GM12878 (cell line): ENCODE measurements around the gene TOP1. TPM values are rescaled to one million over a fixed set of nuclear protein-coding genes. Genes with fewer than 3 reads are reported as not detected.

Experiments
- ATAC-seq: fragments of 200-7000 bp; cut with Tn5 transposase; 3 replicates; pipeline ENCODE4 v1.9.1; 2020; ENCODE audit warnings: mild to moderate bottlenecking, moderate library complexity
- BruUV-seq: library from RNA; stranded (reverse); fragments of 400-500 nt; replicated peaks from 2 replicates; lab custom pipeline; 2021; lab: Mats Ljungman, UMichigan
- CTCF ChIA-PET: fragments of 300-600 bp; sonication (Branson Sonifier 250); formaldehyde crosslinking; extraction: SDS; loops from one replicate; lab custom pipeline; 2021; ENCODE audit warnings: inconsistent platforms; lab: Yijun Ruan, JAX
- POLR2A ChIA-PET: fragments of 350-600 bp; formaldehyde crosslinking; extraction: SDS; loops from one replicate; lab custom pipeline; 2021; ENCODE audit warnings: inconsistent platforms; lab: Charles Lee
- RAD21 ChIA-PET: fragments of 300-600 bp; sonication (Branson Sonifier 250); formaldehyde crosslinking; loops from one replicate; lab custom pipeline; 2023; ENCODE audit warnings: antibody characterized with exemption; ENCODE audit not compliant: unreplicated experiment; lab: Charles Lee
- SMC1A ChIA-PET: fragments of 300-600 bp; sonication (Branson Sonifier 250); formaldehyde crosslinking; loops from one replicate; lab custom pipeline; 2023; ENCODE audit not compliant: unreplicated experiment, uncharacterized antibody; lab: Charles Lee
- DNase-seq: peaks from one replicate; pipeline ENCODE4 v3.0.0-alpha.2; 2011; ENCODE audit warnings: low read depth, low spot score
- FAIRE-seq: peaks from 3 replicates; lab custom pipeline; 2011; peaks lifted over from hg19 to GRCh38; lab: Jason Lieb, UNC
- H2AFZ ChIP-seq: 2 replicates; pipeline ENCODE4 v1.6.0; 2011; ENCODE audit warnings: low read depth, low read length, control low read depth; ENCODE audit not compliant: control insufficient read depth
- H3K27ac ChIP-seq: 2 replicates; pipeline ENCODE4 v1.5.1; 2011; ENCODE audit warnings: control low read depth; ENCODE audit not compliant: control insufficient read depth, insufficient read depth
- H3K27me3 ChIP-seq, 2 experiments: replicated peaks in 1 of 2; 2 replicates each; pipeline versions ENCODE4 v1.6.0 to v1.6.1; 2011; ENCODE audit warnings: low read length in 1 of 2; ENCODE audit not compliant: control insufficient read depth in 2 of 2, insufficient read depth in 2 of 2
- H3K36me3 ChIP-seq, 2 experiments: 2 replicates each; pipeline ENCODE4 v1.5.1; 2011; ENCODE audit warnings: low read length in 1 of 2; ENCODE audit not compliant: control insufficient read depth in 2 of 2, insufficient read depth in 2 of 2
- H3K4me1 ChIP-seq: 2 replicates; pipeline ENCODE4 v1.6.1; 2011; ENCODE audit warnings: mild to moderate bottlenecking, low read length, moderate library complexity, mixed read lengths; ENCODE audit not compliant: control insufficient read depth, insufficient read depth
- H3K4me2 ChIP-seq: 2 replicates; pipeline ENCODE4 v1.6.0; 2011; ENCODE audit warnings: control low read depth; ENCODE audit not compliant: control insufficient read depth, insufficient read depth
- H3K4me3 ChIP-seq: fragments of 200-600 bp; sonication (generic); 2 replicates; pipeline ENCODE4 v1.5.1; 2016
- H3K79me2 ChIP-seq: 2 replicates; pipeline ENCODE4 v1.6.0; 2011; ENCODE audit warnings: low read length; ENCODE audit not compliant: control insufficient read depth, insufficient read depth
- H3K9ac ChIP-seq: 2 replicates; pipeline ENCODE4 v1.8.0; 2011; ENCODE audit warnings: low read length, control low read depth, mixed read lengths; ENCODE audit not compliant: control insufficient read depth, insufficient read depth
- H3K9me3 ChIP-seq: replicated peaks from 3 replicates; pipeline ENCODE4 v1.5.1; 2011; ENCODE audit warnings: mild to moderate bottlenecking, low read length; ENCODE audit not compliant: control insufficient read depth, insufficient read depth
- H4K20me1 ChIP-seq: 2 replicates; pipeline ENCODE4 v1.6.0; 2011; ENCODE audit not compliant: control insufficient read depth, insufficient read depth
- CEBPB ChIP-seq, 2 experiments: fragments of 150-350 bp in 1 of 2; IDR thresholded peaks; 2 replicates each; pipeline ENCODE4 v1.6.1; 2012 to 2014; ENCODE audit warnings: low read depth in 2 of 2, low read length in 2 of 2, borderline replicate concordance in 1 of 2, inconsistent platforms in 1 of 2
- HDGF ChIP-seq: fragments of 450-650 bp; IDR thresholded peaks from 2 replicates; pipeline ENCODE4 v1.6.1; 2016; ENCODE audit warnings: antibody characterized with exemption
- RFX5 ChIP-seq: IDR thresholded peaks from 2 replicates; pipeline ENCODE4 v1.6.1; 2011; ENCODE audit warnings: low read depth, low read length, improper control_type of control experiment
- SREBF1 ChIP-seq: IDR thresholded peaks from 2 replicates; pipeline ENCODE4 v1.6.1; 2012; ENCODE audit warnings: mild to moderate bottlenecking, low read length
- ZBED1 ChIP-seq: IDR thresholded peaks from 2 replicates; pipeline ENCODE4 v1.6.1; 2016; ENCODE audit warnings: borderline replicate concordance
- WGBS: methylation state at CpG from one replicate; pipeline ENCODE4 v1.1.6; 2016; ENCODE audit warnings: low lambda C conversion rate; ENCODE audit not compliant: insufficient replicate concordance, insufficient coverage; ENCODE audit errors: missing lambda C conversion rate; 5-methylcytosine and 5-hydroxymethylcytosine counted together
- in situ Hi-C: fragments of 300-500 bp; cut with MboI; formaldehyde crosslinking; loops from 9 replicates; pipeline ENCODE4 v1.14.3; 2018; ENCODE audit warnings: mixed read lengths
- intact Hi-C: fragments of 100-400 bp; cut with micrococcal nuclease; formaldehyde crosslinking; loops from one replicate; pipeline ENCODE4 v1.14.2; 2022; ENCODE audit not compliant: unreplicated experiment
- polyA plus RNA-seq, 11 experiments: library from polyadenylated mRNA; depleted of rRNA in 4 of 11; unstranded in 6 of 11; stranded (reverse) in 5 of 11; fragments of >200 nt; fragmentation: Nextera tagmentation in 4 of 11; fragmentation: Illumina TruSeq in 1 of 11; extraction: Ambion mirVana in 4 of 11; extraction: Trizol in 1 of 11; gene quantifications; 1 replicate in 1 of 11; 2 replicates in 10 of 11; pipeline versions ENCODE4 v1.2.1 to v1.2.3, GENCODE V29; 2011 to 2016; ENCODE audit warnings: inconsistent platforms in 2 of 11, missing spikeins in 2 of 11, low read depth in 1 of 11
- total RNA-seq, 4 experiments: library from RNA; depleted of rRNA in 3 of 4; stranded (reverse); fragments of >200 nt in 3 of 4; fragmentation: Illumina TruSeq in 1 of 4; extraction: Trizol in 1 of 4; gene quantifications; 2 replicates each; pipeline versions ENCODE4 v1.2.1 to v1.2.3, GENCODE V29; 2013 to 2021

TOP1 gene
- total and polyA plus RNA-seq, 10 of the 15 experiments (the other 5 are each of a cell fraction or from before 2014, with no cell fraction given): 21.5 to 128 (median 47.3) TPM

DNA sequence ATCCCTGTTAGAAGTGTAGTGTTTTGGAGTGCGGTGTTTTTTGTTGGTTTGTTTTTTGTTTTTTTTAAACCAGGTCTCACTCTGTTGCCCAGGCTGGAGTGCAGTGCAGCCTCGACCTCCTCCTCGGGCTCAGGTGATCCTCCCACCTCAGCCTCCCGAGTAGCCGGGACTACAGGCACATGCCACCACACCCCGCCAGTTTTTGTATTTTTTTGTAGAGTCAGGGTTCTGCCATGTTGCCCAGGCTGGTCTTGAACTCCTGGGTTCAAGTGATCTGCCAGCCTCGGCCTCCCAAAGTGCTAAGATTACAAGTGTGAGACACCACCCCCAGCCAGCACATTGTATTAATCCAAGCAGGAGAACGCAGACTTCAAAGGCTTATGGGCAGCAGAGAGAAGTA lies 1.3 kb upstream of the TOP1 start:
- 92% methylated on average over 8 of the region's 8 CpGs for WGBS
- ChIA-PET SMC1A (interaction anchor here (0.8 to 9.3 kb wide), 5 partner anchors 15 to 37 kb away, joined by 3 to 104 read pairs (median 4); no protein-coding TSS in a partner anchor), RAD21 (interaction anchor here (1.0 to 27.8 kb wide), 3 partner anchors 20 to 58 kb away, joined by 3 to 696 read pairs (median 6); no protein-coding TSS in a partner anchor), CTCF (interaction anchor here (0.8 to 1.5 kb wide), 4 partner anchors 9 to 205 kb away, joined by 3 to 10 read pairs (median 5); no protein-coding TSS in a partner anchor), POLR2A (interaction anchor here (0.9 kb wide), 1 partner anchor 15 kb away, joined by 3 read pairs; no protein-coding TSS in a partner anchor)
- Histone ChIP-seq H3K79me2 (peaks cover 38% of the 10 kb centered on the region), H4K20me1 (no peaks in the 10 kb centered on the region), H3K36me3 (no peaks in the 10 kb centered on the region), H3K27me3 (no peaks in the 10 kb centered on the region), H3K27ac (no peak overlapping the region), H3K4me3 (peak overlapping the region; percentile 55; the same call in 1 of the 2 replicates), H3K9me3 (no peaks in the 10 kb centered on the region), H3K9ac (no peak overlapping the region; the same call in 1 of the 2 replicates), H3K4me2 (peak overlapping the region; percentile 92), H2AFZ (no peak overlapping the region), H3K4me1 (peaks cover 5% of the 10 kb centered on the region)
- ATAC-seq (no peak), FAIRE-seq (no peak), DNase-seq (no peak)
- in situ Hi-C loops (no loop called here), intact Hi-C loops (no loop called here)
- no TSS peak for BruUV-seq
- TF ChIP-seq HDGF (no peak), SREBF1 (no peak), ZBED1 (no peak)

GRCh38 chr20:41027872-41028358 lies 707 bp upstream of the TOP1 start:
- CTCF ChIA-PET: interaction anchor here (0.8 to 1.5 kb wide), 5 partner anchors 10 to 204 kb away, joined by 3 to 10 read pairs (median 4); no protein-coding TSS in a partner anchor
- Histone ChIP-seq H3K4me2 (peak overlapping the region; percentile 92), H4K20me1 (no peaks in the 10 kb centered on the region), H3K27ac (peak overlapping the region; percentile 60), H3K36me3 (no peaks in the 10 kb centered on the region), H3K4me1 (peaks cover 5% of the 10 kb centered on the region), H3K79me2 (peaks cover 43% of the 10 kb centered on the region), H3K27me3 (no peaks in the 10 kb centered on the region), H3K9ac (peak overlapping the region; percentile 43), H3K9me3 (no peaks in the 10 kb centered on the region), H2AFZ (peak overlapping the region; percentile 52), H3K4me3 (peak overlapping the region; percentile 55)
- FAIRE-seq (no peak), DNase-seq (no peak), ATAC-seq (no peak)
- 13% methylated on average over 10 of the region's 10 CpGs for WGBS
- intact Hi-C loops: loop anchor here (1.0 kb wide), 1 partner anchor 37 kb away; no protein-coding TSS in a partner anchor
- SMC1A ChIA-PET: interaction anchor here (0.8 to 9.3 kb wide), 6 partner anchors 14 to 41 kb away, joined by 3 to 104 read pairs (median 6); no protein-coding TSS in a partner anchor
- POLR2A ChIA-PET: interaction anchor here (0.9 to 1.1 kb wide), 3 partner anchors 16 to 42 kb away, joined by 3 to 11 read pairs (median 8); no protein-coding TSS in a partner anchor
- in situ Hi-C loops: no loop called here
- TF ChIP-seq CEBPB (IDR thresholded peaks at IDR 0.05; ENCODE audit: borderline replicate concordance in 1 of 2, low read depth in 2 of 2, low read length in 2 of 2) (no peak), RFX5 (no peak)
- TSS peak; percentile 91 for BruUV-seq
- RAD21 ChIA-PET: interaction anchor here (0.9 to 27.8 kb wide), 4 partner anchors 16 to 59 kb away, joined by 3 to 696 read pairs (median 4); no protein-coding TSS in a partner anchor
